GM12891 (cell line): Measurements from ENCODE around the gene TMEM207.

Experiments used
- POLR2A ChIP-seq: IDR thresholded peaks from 2 replicates; pipeline ENCODE4 v1.6.1; 2011; ENCODE audit warnings: low read depth, low read length, control low read depth
- POLR2AphosphoS5 ChIP-seq: IDR thresholded peaks from 2 replicates; pipeline ENCODE4 v1.6.1; 2011; ENCODE audit warnings: low read depth, low read length, control low read depth
- POU2F2 ChIP-seq: IDR thresholded peaks from 2 replicates; pipeline ENCODE4 v1.6.1; 2011; ENCODE audit warnings: low read depth, mild to moderate bottlenecking, control low read depth, low read length, moderate library complexity
- SPI1 ChIP-seq: IDR thresholded peaks from 2 replicates; pipeline ENCODE4 v1.6.1; 2011; ENCODE audit warnings: low read depth, low read length, control low read depth
- TAF1 ChIP-seq: IDR thresholded peaks from 2 replicates; pipeline ENCODE4 v1.6.1; 2011; ENCODE audit warnings: low read depth, low read length, control low read depth

GRCh38 chr3:190380184-190380583 lies 69.5 kb downstream of the TMEM207 start:
- TF ChIP-seq SPI1 (no peak), POLR2AphosphoS5 (no peak), POU2F2 (no peak), POLR2A (no peak), TAF1 (no peak)
